SK-N-SH (cell line): ENCODE data around the gene CLIC4. TPM values are rescaled to one million over a fixed set of nuclear protein-coding genes. Genes with fewer than 3 reads are reported as not detected.
"Not testable (repeated sequence)": the region's sequence is repeated elsewhere in the genome, so short reads cannot be mapped to it uniquely, and the experiment has no call there.

Source experiments
- CTCF ChIA-PET: fragments of 300-600, 350-600 bp; formaldehyde crosslinking; extraction: SDS; loops from one replicate; lab custom pipeline; 2021; lab: Yijun Ruan, JAX
- POLR2A ChIA-PET: fragments of 350-600 bp; sonication (Branson Sonifier 250); formaldehyde crosslinking; extraction: SDS; loops from one replicate; lab custom pipeline; 2020; ENCODE audit warnings: antibody characterized with exemption, inconsistent platforms; lab: Yijun Ruan, JAX
- DNase-seq: peaks from one replicate; pipeline ENCODE4 v3.0.0; 2012
- H2AFZ ChIP-seq: fragments of 200-600 bp; sonication (generic); 2 replicates; pipeline ENCODE4 v1.8.1; 2016; ENCODE audit warnings: antibody characterized with exemption, mild to moderate bottlenecking, low read depth
- H3F3A ChIP-seq: fragments of 200-600 bp; sonication (generic); replicated peaks from 2 replicates; pipeline ENCODE3; 2016; ENCODE audit warnings: antibody characterized with exemption, mild to moderate bottlenecking; ENCODE audit not compliant: insufficient read depth
- H3K27ac ChIP-seq, 2 experiments: fragments of 200-500 bp in 1 of 2; fragments of 200-600 bp in 1 of 2; sonication (Bioruptor generic) in 1 of 2; sonication (generic), shearing (Covaris generic) in 1 of 2; 2 replicates each; pipeline versions ENCODE4 v1.5.1 to v1.6.1; 2014 to 2016; ENCODE audit warnings: low read depth in 2 of 2, inconsistent platforms in 1 of 2, low read length in 1 of 2, mild to moderate bottlenecking in 1 of 2, mixed read lengths in 1 of 2
- H3K27me3 ChIP-seq: fragments of 200-600 bp; sonication (generic), shearing (Covaris generic); 2 replicates; pipeline ENCODE4 v1.6.1; 2016; ENCODE audit warnings: mixed run types; ENCODE audit not compliant: insufficient read depth
- H3K36me3 ChIP-seq, 2 experiments: fragments of 200-500 bp in 1 of 2; fragments of 200-600 bp in 1 of 2; sonication (Bioruptor generic) in 1 of 2; sonication (generic) in 1 of 2; replicated peaks in 1 of 2; 2 replicates each; pipeline versions ENCODE3 to v1.5.1; 2014 to 2016; ENCODE audit warnings: low read length in 1 of 2, mild to moderate bottlenecking in 1 of 2; ENCODE audit not compliant: insufficient read depth in 2 of 2, control insufficient read depth in 1 of 2
- H3K4me1 ChIP-seq, 2 experiments: fragments of 200-500 bp in 1 of 2; fragments of 200-600 bp in 1 of 2; sonication (Bioruptor generic) in 1 of 2; sonication (generic), shearing (Covaris generic) in 1 of 2; 2 replicates each; pipeline versions ENCODE4 v1.5.1 to v1.6.1; 2014 to 2016; ENCODE audit warnings: low read depth in 1 of 2, low read length in 1 of 2, mixed run types in 1 of 2; ENCODE audit not compliant: insufficient read depth in 2 of 2, control insufficient read depth in 1 of 2
- H3K4me2 ChIP-seq: fragments of 200-600 bp; sonication (generic), shearing (Covaris generic); 2 replicates; pipeline ENCODE4 v1.6.1; 2017; ENCODE audit warnings: mixed run types
- H3K4me3 ChIP-seq, 2 experiments: fragments of 200-500 bp in 1 of 2; fragments of 200-600 bp in 1 of 2; sonication (Bioruptor generic) in 1 of 2; sonication (generic), shearing (Covaris generic) in 1 of 2; 2 replicates each; pipeline versions ENCODE4 v1.5.1 to v1.8.1; 2014 to 2016; ENCODE audit warnings: low read depth in 2 of 2, inconsistent platforms in 1 of 2, low read length in 1 of 2, mild to moderate bottlenecking in 1 of 2, mixed read lengths in 1 of 2, moderate library complexity in 1 of 2
- H3K79me2 ChIP-seq: fragments of 200-600 bp; sonication (generic); 2 replicates; pipeline ENCODE4 v1.8.1; 2017; ENCODE audit warnings: mild to moderate bottlenecking; ENCODE audit not compliant: insufficient read depth
- H3K9ac ChIP-seq: fragments of 200-600 bp; sonication (generic); 2 replicates; pipeline ENCODE4 v1.6.1; 2017; ENCODE audit warnings: mixed run types
- H3K9me2 ChIP-seq: fragments of 200-600 bp; sonication (generic); 2 replicates; pipeline ENCODE4 v1.6.1; 2017; ENCODE audit warnings: mixed run types
- H3K9me3 ChIP-seq: fragments of 200-600 bp; sonication (generic); 2 replicates; pipeline ENCODE4 v1.6.1; 2017; ENCODE audit warnings: mixed run types, mild to moderate bottlenecking, moderate library complexity
- H4K20me1 ChIP-seq: fragments of 200-600 bp; sonication (generic); 2 replicates; pipeline ENCODE4 v1.6.1; 2017; ENCODE audit warnings: mild to moderate bottlenecking, mixed run types; ENCODE audit not compliant: insufficient read depth
- CHD2 ChIP-seq: fragments of 150-350 bp; IDR thresholded peaks from 2 replicates; pipeline ENCODE4 v1.6.1; 2018; ENCODE audit warnings: low read length; ENCODE audit not compliant: partially characterized antibody
- FOSL2 ChIP-seq: IDR thresholded peaks from 2 replicates; pipeline ENCODE4 v1.4.0; 2012; ENCODE audit warnings: low read depth, mild to moderate bottlenecking, moderate library complexity, borderline replicate concordance
- GATA2 ChIP-seq: sonication (generic); formaldehyde crosslinking; IDR thresholded peaks from 2 replicates; pipeline ENCODE4 v1.5.0; 2020; ENCODE audit warnings: mild to moderate bottlenecking, missing genetic modification reagents
- JUND ChIP-seq: IDR thresholded peaks from 2 replicates; pipeline ENCODE4 v1.4.0; 2012
- MAX ChIP-seq: IDR thresholded peaks from 2 replicates; pipeline ENCODE4 v1.4.0; 2012; ENCODE audit warnings: low read depth
- PBX3 ChIP-seq: IDR thresholded peaks from 2 replicates; pipeline ENCODE4; 2012
- SIN3A ChIP-seq: IDR thresholded peaks from 2 replicates; pipeline ENCODE4 v1.6.1; 2012; ENCODE audit warnings: low read depth, mild to moderate bottlenecking, low read length, moderate library complexity, borderline replicate concordance
- SMC3 ChIP-seq: IDR thresholded peaks from 2 replicates; pipeline ENCODE4 v1.6.1; 2012; ENCODE audit warnings: low read depth, low read length, improper control_type of control experiment
- TEAD4 ChIP-seq: IDR thresholded peaks from 2 replicates; pipeline ENCODE4 v1.4.0; 2012; ENCODE audit warnings: mild to moderate bottlenecking, borderline replicate concordance; ENCODE audit not compliant: insufficient read depth
- ZBTB33 ChIP-seq: IDR thresholded peaks from 2 replicates; pipeline ENCODE4 v1.4.0; 2012; ENCODE audit warnings: low read depth, borderline replicate concordance
- WGBS: methylation state at CpG from one replicate; pipeline ENCODE4 v1.1.6; 2017; ENCODE audit warnings: low lambda C conversion rate; 5-methylcytosine and 5-hydroxymethylcytosine counted together
- polyA plus RNA-seq, 3 experiments: library from polyadenylated mRNA; depleted of rRNA; stranded (reverse); fragments of >200 nt; gene quantifications; 2 replicates each; pipeline ENCODE4 v1.2.3, GENCODE V29; 2012

The CLIC4 gene
- polyA plus RNA-seq, 1 of the 3 experiments (the other 2 are of a cell fraction), result 66.4 TPM

DNA sequence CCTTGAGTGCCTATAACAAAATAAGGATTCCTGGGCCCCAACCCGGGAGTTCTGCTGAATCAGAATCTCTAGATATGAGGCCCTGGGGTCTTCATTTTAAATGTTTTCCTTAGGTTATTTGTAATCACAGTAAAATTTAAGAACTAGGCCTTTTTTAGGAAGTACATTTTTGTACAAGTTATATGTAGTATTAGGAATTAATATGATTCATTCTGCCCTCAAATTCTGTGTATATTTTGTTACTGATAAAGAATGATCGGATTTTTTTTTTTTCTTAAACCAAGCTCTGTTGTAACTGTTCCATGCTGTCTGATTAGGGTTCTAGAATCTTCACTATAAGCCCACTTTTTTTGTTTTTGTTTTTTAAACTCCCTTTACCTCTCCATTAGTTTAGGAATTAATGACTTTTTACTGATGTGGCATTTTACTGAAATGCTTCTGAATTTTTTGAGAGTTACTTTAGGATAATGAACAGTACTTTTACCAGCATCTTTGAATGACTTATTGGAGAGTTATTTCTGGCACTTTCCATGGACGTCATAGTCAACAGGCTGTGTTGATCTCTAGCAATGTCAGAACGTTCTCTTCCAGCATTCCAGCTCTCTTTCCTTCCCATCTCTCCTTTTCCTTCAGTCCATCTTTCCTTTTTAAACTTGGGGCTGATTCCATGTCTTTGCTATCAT, 48.3 kb downstream of the CLIC4 start:
- TF ChIP-seq SIN3A (no peak), FOSL2 (peak; percentile 5; the same call in 1 of the 2 replicates), CHD2 (no peak), JUND (peak; percentile 36; the same call in 1 of the 2 replicates), SMC3 (no peak), MAX (0 out of 2 replicates have a peak, but pooled peaks have one; percentile 14), TEAD4 (no peak; the same call in 1 of the 2 replicates), PBX3 (0 out of 2 replicates have a peak, but pooled peaks have one; percentile 17), ZBTB33 (no peak), GATA2 (CRISPR knock-in tag) (no peak)
- peaks cover 38% of the 10 kb centered on the region for H3F3A ChIP-seq
- H3K9me2 ChIP-seq, result no peaks in the 10 kb centered on the region
- H3K9me3 ChIP-seq, result no peaks in the 10 kb centered on the region
- no peak for DNase-seq
- H3K27ac ChIP-seq, result peak overlapping the region in 1 of 2 experiments; percentile 78; a peak in 2 of 4 replicates
- H2AFZ ChIP-seq, result no peak overlapping the region
- CTCF ChIA-PET, result no interaction called here
- WGBS, result 35% methylated on average over 4 of the region's 4 CpGs
- peak overlapping the region; percentile 55; the same call in 1 of the 2 replicates for H3K4me2 ChIP-seq
- H3K27me3 ChIP-seq, result no peaks in the 10 kb centered on the region
- POLR2A ChIA-PET, result no interaction called here
- no peak overlapping the region for H3K9ac ChIP-seq
- H3K36me3 ChIP-seq, result peaks cover 6 to 9% of the 10 kb centered on the region in 2 experiments
- H3K79me2 ChIP-seq, result peaks cover 100% of the 10 kb centered on the region
- peaks cover 0 to 24% of the 10 kb centered on the region in 2 experiments; a peak in 2 of 4 replicates for H3K4me1 ChIP-seq
- no peak overlapping the region for H3K4me3 ChIP-seq
- H4K20me1 ChIP-seq, result peaks cover 56% of the 10 kb centered on the region

DNA sequence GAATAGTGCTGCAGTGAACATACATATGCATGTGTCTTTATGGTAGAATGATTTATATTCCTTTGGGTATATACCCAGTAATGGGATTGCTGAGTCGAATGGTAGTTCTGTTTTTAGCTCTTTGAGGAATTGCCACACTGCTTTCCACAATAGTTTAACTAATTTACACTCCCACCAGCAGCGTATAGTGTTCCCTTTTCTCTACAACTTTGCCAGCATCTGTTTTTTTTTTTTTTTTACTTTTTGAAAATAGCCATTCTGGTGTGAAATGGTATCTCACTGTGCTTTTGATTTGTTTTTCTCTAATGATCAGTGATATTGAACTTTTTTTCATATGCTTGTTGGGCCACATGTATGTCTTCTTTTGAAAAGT, 48.9 kb downstream of the CLIC4 start:
- H3K36me3 ChIP-seq, H3K9me3 ChIP-seq, DNase-seq, CTCF ChIA-PET, POLR2A ChIA-PET, H2AFZ ChIP-seq, H3K9ac ChIP-seq, H3K4me3 ChIP-seq, H3K27me3 ChIP-seq, H3K9me2 ChIP-seq: not testable (repeated sequence)
- H3K4me2 ChIP-seq, result peak overlapping the region; percentile 55; the same call in 1 of the 2 replicates
- peaks cover 97% of the 10 kb centered on the region for H3K79me2 ChIP-seq
- H3F3A ChIP-seq, result peaks cover 33% of the 10 kb centered on the region
- H4K20me1 ChIP-seq, result peaks cover 51% of the 10 kb centered on the region
- peak overlapping the region in 1 of 2 experiments; percentile 78; a peak in 2 of 4 replicates for H3K27ac ChIP-seq
- peaks cover 0 to 24% of the 10 kb centered on the region in 2 experiments; a peak in 2 of 4 replicates for H3K4me1 ChIP-seq
- 77% methylated on average over 2 of the region's 2 CpGs for whole genome bisulfite sequencing
